GM21723 (cell line): ENCODE results near the gene EDDM3A.
"Not testable (repeated sequence)": the region's sequence is repeated elsewhere in the genome, so short reads cannot be mapped to it uniquely, and the experiment has no call there.

ENCODE experiments used
- ATAC-seq: cut with Tn5 transposase; IDR thresholded peaks from one replicate; pipeline ENCODE4 v1.9.1; 2021; ENCODE audit warnings: mild to moderate bottlenecking, moderate library complexity; ENCODE audit not compliant: unreplicated experiment

The EDDM3A gene, protein sequence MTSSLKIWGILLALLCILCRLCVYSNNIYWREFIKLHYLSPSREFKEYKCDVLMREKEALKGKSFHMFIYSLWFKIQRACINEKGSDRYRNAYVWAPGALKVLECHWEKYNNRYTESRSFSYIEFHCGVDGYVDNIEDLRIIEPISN

DNA sequence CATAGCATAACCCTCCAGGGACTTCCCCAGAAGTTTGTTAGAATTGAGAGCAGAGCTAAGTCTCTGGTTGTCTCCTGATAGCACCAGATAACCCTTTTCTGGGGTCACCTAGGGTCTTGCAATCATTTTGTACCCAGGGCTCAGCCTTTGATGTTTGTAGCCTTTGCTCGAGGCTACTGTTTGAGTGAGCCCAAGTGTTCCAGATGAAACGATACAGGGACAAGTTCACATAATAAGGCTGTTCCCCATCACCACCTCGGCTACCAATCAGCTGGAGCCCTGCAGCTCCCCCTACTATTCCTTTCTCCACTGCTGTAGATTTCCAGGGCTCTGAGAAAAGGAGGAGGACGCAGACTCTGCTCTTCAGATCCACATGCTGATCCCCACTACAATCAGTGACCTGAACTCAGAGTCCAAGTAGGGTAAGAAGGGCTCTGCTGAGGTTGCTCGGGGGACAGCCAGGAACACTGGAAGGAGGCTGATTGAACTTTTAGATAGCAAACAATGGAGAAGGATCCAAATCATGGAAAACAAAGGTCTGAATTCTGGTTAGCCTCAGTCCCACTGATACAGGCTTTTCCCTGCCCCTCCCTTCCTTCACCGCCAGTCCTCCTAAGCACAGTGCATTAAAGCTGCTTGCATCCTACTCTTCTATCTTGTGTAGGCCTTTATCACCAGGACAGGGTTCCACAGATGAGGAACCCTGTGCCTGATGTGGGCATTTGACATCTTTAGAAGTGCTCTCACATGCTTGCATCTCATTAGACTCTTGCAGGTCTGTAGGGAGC lies at the start of gene EDDM3A:
TSS of gene EDDM3A (plus strand) at position 317 of the 788 bp plus-strand sequence. CDS start 1,694 bp downstream, outside the sequence.
- ATAC-seq, result no peak

DNA sequence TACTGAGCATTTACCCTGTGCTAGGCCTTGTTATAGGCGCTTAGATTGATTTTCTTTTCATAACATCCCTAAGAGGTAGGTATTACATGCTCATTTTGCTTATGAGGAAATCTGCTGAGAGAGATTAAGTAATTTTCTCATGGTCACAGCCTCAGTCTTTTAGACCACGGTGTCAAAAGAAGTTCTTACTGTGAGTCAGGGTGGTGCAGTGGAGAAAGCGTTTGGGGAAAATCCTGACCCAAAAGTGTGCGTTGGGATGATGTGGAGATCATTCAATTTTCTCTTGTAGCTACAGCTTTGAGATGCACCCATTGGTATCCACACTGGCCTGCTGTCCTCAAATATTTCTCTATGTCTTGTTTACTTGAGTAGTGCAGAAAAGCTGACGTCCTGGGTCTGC lies 48.9 kb upstream of the EDDM3A start:
- no peak for ATAC-seq

DNA sequence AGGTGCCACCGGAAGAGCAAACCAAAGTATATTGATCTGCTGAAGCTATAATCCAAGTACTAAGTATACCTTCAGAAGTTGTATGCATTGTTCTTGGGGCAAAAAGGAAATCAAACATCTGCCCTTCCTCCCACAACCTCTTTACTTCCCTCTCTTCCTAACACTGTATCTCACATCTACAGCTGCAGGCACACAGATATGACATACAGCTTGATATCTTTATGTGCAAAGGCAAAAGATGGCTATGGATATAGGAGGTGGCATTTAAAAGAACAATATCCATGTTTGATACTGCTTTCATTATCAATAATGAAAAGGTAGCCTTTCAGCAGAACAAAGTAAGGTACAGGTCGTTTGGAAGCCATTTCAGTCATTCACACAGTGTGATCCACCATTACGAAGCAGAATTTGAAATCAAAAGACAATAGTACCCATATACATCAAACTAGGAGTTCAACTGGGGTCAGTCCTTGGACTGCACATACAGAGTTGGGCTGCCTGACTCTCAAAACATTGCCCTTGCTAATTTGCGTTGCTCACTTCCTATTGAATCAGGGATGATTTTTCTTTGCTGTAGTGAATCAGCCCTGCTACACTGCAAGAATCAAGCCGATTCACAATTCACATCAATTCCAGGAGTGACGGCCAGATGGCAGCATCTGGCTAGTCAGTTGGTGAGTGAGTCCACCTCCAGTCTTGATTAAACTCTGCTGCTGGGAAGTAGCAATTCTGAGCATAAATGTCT lies 48.2 kb upstream of the EDDM3A start:
- ATAC-seq, result no peak

DNA sequence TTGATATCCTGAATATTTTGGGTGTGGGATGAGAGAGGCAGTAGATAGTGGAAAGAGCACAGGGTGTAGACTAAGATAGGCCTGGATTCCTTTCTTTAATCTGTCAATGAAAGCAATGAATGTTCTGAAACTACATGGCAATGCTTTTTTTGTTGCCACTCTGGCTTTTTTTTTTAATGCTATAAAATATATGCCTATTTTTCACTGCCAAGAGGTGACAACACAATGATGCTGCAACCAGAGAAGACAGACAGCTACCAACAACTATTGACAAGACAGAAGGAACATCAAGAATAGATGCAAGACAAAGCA lies 47.7 kb upstream of the EDDM3A start:
- no peak for ATAC-seq

DNA sequence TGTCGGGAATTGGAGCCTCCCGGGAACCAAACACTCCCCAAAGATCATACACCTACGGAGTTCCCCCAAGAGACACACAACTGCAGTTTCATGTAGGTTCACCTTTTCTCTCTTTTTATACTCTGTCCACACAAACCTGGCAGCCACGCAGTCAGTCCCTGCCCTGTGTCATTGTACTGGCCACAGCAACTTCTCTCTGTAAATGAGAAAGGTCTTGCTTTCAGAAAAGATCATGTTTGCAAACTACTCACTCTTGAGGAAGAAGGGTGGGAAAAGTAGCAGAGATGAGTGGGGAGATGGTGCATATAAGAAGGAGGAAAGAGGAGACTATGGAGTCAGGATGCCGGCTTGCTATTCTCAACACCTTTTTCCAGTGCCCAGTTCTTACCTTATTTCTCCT lies 46.8 kb upstream of the EDDM3A start:
- ATAC-seq, result no peak

DNA sequence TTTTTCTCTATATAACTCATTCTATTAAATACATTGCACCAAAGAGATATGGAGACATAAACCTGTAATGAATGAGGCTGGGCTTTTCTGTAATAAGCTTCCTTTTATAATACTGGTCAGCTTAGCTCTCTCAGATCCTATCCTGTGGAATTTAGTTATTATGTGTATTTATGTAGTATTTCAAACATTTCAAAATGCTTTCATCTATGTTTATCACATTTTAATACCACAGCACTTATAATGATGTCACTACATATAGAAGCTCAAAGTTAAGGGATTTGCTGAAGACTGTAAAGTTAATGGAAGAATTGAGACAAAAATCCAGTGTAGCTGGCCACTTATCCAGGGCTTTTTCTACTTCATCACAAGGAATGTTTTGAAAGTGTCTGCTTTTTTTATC lies 45.8 kb upstream of the EDDM3A start:
- no peak for ATAC-seq

DNA sequence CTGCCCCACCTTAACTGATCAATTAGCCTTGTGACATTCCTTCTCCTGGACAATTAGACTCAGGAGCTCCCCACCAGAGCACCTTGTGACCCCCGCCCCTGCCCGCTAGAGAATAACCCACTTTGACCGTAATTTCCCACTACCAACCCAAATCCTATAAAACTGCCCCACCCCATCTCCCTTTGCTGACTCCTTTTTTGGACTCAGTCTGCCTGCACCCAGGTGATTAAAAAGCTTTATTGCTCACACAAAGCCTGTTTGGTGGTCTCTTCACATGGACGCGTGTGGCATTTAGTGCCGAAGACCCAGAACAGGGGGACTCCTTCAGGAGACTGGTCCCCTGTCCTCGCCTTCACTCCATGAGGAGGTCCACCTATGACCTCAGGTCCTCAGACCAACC lies 44.7 kb upstream of the EDDM3A start:
- not testable (repeated sequence) for ATAC-seq

DNA sequence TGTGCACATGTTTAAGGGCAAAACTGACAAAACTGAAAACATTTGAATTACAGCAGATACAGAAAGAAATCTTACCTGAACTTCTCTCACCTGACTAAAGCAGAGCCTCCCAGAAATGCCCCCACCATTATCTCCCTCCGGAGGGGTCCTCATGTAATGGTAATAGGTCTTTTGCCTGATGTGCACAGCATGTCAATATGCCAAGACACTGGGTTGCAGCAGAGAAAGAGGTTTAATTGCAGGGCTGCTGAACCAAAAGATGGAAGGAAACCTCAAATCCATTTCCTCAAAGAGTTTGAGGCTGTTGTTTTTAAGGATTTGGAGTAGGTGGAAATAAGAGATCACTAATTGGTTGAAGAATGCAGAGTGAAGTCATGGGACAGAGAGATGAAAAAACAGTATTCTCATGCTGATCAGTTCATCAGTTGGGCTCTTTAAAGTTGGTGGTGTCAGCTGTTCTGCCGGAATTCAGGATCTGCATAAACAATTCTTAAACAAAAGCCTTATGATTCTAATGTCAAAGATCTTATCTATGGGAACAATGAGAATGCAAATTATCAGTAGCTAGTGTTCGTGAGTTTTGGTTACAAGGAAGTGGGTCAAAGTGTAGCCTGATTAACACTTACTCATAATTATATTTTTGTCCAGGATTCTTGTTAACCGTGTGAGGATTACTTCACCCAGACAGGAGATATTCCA lies 38.9 kb upstream of the EDDM3A start:
- no peak for ATAC-seq

DNA sequence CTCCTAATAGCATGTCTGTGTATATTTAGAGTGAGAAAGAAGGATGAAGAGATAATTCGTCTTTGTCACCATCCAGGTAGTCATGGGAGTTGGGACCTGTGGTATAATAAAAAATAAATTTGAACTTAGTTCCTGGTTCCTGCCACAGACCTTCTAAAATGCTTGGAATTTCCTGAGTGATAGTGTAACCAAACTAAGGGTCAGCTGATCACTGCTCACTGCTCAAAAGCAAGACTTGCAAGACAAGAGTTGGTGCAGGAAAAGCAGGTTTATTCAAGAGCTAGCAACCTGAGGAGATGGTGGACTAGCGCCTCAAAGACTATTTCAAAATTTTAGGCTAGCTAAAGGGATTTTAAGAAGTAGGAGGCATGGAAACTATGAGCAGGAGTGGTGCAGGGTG lies 38.1 kb upstream of the EDDM3A start:
- ATAC-seq, result no peak

DNA sequence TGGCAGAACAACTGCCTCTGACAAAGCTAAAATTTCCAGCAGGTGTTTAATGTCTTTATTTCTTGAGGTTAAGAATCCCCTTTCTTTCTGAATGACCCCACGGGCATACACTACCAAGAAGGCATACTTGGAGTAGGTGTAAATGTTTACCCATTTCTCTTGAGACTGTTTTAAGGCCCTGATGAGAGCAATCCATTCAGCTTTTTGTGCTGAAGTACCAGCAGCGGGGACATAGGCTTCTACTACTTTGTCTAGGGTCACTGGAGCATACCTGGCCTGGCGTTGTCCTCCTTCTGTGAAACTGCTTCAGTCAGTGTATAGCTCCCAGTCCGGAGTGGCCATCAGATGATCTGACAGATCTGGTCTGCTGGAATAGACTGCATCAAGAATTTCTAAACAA lies 34.4 kb upstream of the EDDM3A start:
- ATAC-seq, result no peak

DNA sequence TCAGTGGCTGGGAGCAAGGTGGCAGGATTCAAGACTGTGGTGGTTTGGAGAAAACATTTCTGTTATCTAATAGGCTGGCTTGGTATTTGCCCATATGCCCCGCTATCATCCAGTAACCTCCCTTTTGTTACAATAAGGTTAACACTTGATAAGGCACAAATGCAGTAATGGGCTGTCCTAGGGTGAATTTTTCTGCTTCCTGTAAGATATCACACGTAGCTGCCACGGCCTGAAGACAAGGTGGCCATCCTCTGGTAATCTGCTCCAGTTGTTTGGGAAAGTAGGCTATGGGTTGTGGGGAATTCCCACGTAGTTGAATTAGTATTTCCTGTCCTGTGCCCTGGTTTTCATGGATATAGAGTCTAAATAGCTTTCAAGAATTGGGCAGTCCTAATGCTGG lies 34.0 kb upstream of the EDDM3A start:
- ATAC-seq, result no peak

DNA sequence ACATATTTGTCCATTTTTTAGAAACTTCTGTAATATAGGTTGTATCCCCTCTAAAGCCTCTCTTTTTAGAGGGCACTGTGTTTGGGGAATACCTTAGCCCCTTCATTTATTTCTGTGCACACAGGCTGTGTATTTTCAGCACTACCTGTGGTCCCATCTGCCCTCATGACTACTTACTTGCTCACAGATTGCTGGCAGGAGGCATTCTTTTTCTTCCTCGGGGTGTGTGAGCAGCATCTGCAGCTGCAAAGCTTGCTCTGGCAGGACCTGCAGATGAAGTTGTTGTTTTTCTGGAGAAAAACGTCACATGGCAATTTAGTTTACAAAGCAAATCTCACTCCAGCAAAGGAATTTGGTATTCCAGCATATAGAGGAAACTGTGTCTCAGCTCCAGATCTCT lies 32.8 kb upstream of the EDDM3A start:
- ATAC-seq, result no peak

DNA sequence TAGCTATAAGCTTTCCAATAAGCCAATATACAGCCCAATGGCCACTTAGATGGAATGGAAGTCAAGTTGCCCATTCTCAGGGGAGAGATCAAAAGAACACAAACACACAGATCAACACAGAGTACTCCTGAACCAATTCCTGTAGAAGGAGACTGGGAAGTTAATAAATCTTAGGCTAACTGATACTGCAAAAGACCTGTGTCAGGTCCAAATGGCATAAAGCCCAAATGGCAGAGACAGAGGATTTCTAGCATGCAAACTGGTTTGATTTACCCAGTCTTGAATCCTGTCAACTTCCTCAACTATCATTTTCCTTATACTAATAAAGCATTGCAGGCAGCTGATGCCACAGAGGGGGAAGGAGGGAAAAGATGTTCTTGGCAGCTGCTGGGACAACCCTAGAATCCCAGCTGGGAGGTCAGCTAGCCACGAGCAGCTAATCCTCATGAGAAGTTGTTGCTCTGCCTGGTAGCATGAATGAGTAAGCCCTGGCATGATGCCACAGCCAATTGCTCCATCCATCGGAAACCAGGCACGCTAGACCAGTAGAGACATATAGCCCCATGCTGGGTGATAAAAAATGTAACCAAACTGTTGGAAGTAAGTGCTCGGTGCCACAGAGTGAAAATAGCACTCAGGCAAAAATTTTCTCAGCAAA lies 31.0 kb upstream of the EDDM3A start:
- no peak for ATAC-seq

DNA sequence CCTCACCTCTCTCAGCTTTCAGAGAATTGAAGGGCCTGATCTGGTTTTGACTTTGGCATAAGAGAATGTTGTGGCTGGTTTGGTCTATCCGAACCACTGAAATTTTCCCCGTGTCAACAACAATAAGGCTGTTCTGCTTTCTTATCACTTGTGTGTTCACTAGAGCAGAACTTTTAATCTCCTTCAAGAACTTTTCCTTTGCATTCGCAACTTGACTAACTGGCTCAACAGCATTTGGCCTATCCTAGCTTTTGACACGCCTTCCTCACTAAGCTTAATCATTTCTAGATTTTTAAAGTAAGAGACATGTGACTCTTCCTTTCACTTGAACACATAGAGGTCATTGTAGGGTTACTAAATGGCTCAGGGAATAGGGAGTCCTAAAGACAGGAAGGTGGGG lies 25.9 kb upstream of the EDDM3A start:
- ATAC-seq, result no peak

DNA sequence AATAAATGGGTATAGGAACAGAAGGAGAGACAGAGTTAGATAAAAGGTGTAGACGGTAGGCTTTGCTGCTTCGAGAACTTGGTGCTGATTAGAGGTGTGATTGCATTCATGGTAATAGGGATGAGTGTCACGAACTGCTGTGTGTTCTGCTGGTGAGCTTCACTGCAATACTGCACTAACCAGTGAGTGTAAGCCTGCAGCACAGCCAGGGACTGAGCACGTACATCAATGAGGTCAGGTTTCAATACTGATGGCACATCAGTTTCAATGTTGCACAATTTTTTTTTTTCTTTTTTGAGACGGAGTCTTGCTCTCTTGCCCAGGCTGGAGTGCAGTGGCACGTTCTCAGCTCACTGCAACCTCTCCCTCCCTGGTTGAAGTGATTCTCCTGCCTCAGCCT lies 24.9 kb upstream of the EDDM3A start:
- ATAC-seq, result no peak

DNA sequence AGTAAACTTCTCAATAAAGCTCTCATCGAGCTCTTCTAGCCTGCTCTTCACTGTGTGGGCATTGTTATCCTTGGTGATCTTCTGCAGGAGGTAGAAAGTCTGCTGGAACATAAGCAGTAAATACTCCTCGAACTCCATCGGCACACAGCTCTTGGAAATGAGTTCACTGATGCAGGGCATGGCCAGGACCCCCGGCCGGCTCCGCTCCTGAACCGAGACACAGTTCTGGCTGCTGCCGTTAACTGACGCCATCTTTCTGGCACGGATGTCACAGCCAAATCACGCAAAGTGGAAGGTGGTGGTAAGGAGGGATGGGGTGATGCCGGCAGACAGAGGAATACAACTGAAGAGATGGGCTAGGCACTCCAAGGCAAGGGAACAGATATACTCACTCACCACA lies 23.7 kb upstream of the EDDM3A start:
- no peak for ATAC-seq

DNA sequence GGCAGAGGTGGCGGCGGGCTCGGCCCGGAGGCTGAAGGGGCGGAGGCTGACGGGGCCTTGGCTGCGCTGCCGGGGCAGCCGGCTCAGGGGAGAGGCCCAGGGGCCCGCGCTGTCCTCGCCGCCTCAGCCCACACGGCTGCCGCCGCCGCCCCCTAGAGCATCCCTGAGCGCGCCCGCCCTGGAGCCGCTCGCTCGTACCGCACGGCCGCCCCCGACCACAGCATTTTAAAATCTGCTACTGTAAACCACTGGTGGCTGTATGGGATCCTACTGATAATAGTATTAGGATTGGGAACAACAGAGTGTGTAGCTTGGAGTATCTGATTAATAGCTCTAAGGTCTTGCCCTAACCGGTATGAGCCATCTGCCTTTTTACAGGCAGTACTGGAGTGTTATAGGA lies 22.2 kb upstream of the EDDM3A start:
- ATAC-seq, result no peak

DNA sequence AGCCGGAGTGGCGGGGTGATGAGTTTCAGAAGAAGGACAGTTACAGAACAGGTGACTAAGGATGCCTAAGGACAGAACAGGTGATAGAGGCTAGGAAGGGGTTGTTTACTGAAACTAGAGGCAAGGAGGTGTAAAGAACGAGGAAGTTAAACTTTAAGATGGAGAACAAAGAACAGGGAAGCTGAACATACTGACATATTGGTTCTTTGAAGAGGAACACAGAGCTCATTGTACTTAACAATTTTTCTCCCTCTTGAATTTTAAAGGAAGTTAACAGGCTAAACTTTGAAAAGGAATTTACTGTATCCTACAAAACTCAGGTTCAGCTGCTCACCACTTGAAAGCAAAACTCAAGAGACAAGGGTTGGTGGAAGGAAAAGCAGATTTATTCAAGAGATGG lies 19.6 kb upstream of the EDDM3A start:
- not testable (repeated sequence) for ATAC-seq

DNA sequence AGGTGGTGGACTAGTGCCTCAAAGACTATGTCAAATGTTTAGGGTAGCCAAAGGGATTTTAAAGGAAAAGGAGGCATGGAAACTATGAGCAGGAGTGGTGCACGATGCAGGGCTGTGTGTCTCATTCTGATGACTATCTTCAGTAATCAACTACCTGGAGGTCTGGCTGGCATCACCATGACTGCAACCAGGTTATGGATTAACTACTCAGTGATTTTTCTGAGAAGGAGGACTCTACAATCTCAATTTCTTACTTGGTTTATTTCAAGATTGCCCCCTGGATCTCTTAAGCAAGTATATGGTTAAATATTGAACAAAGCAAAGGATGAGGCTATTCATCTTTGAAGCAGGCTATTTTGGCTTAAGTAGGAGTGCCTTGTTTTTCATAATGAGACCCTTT lies 19.2 kb upstream of the EDDM3A start:
- no peak for ATAC-seq

DNA sequence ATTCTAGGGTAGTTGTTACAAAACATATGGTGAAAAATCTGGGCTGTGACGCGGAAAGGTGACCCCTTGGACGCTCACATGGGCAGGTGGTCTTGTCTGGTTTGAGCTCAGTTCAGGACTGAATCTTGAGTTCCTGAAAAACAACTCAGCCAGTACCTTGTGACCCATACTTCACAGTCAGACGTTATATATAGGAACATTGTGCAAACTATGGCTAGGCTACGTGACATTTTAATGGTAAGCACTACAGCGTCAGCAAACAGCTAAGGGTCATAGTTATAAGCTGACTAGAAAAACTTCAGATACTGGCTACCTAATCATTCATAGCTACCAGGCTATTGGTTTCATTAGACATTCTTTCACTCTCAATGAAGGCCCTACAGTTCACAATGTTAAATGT lies 14.8 kb upstream of the EDDM3A start:
- ATAC-seq, result no peak

DNA sequence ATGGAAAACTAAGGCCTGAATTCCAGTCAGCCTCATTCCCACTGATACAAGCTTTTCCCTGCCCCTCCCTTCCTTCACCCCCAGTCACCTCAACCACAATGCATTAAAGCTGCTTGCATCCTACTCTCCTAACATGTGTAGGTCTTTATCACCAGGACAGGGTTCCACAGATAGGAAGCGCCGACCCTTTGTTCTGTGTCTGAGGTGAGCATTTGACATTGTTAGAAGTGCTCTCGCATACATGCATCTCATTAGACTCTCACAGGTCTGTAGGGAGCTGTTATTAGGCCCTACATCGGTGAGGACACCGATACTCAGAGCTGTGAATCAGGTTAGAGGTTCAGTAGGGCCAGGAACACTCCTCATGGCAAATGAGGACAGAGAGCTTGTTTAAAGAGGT lies 13.2 kb upstream of the EDDM3A start:
- no peak for ATAC-seq
